GM12878 (cell line): ENCODE data around the gene HOXB3. TPM values are rescaled to one million over a fixed set of nuclear protein-coding genes. Genes with fewer than 3 reads are reported as not detected.
"Not testable (repeated sequence)": the region's sequence is repeated elsewhere in the genome, so short reads cannot be mapped to it uniquely, and the experiment has no call there.

Experiments
- ATAC-seq: fragments of 200-7000 bp; cut with Tn5 transposase; 3 replicates; pipeline ENCODE4 v1.9.1; 2020; ENCODE audit warnings: mild to moderate bottlenecking, moderate library complexity
- BruUV-seq: library from RNA; stranded (reverse); fragments of 400-500 nt; replicated peaks from 2 replicates; lab custom pipeline; 2021; lab: Mats Ljungman, UMichigan
- CTCF ChIA-PET: fragments of 300-600 bp; sonication (Branson Sonifier 250); formaldehyde crosslinking; extraction: SDS; loops from one replicate; lab custom pipeline; 2021; ENCODE audit warnings: inconsistent platforms; lab: Yijun Ruan, JAX
- POLR2A ChIA-PET: fragments of 350-600 bp; formaldehyde crosslinking; extraction: SDS; loops from one replicate; lab custom pipeline; 2021; ENCODE audit warnings: inconsistent platforms; lab: Charles Lee
- RAD21 ChIA-PET: fragments of 300-600 bp; sonication (Branson Sonifier 250); formaldehyde crosslinking; loops from one replicate; lab custom pipeline; 2023; ENCODE audit warnings: antibody characterized with exemption; ENCODE audit not compliant: unreplicated experiment; lab: Charles Lee
- SMC1A ChIA-PET: fragments of 300-600 bp; sonication (Branson Sonifier 250); formaldehyde crosslinking; loops from one replicate; lab custom pipeline; 2023; ENCODE audit not compliant: unreplicated experiment, uncharacterized antibody; lab: Charles Lee
- DNase-seq: peaks from one replicate; pipeline ENCODE4 v3.0.0-alpha.2; 2011; ENCODE audit warnings: low read depth, low spot score
- FAIRE-seq: peaks from 3 replicates; lab custom pipeline; 2011; peaks lifted over from hg19 to GRCh38; lab: Jason Lieb, UNC
- H2AFZ ChIP-seq: 2 replicates; pipeline ENCODE4 v1.6.0; 2011; ENCODE audit warnings: low read depth, low read length, control low read depth; ENCODE audit not compliant: control insufficient read depth
- H3K27ac ChIP-seq: 2 replicates; pipeline ENCODE4 v1.5.1; 2011; ENCODE audit warnings: control low read depth; ENCODE audit not compliant: control insufficient read depth, insufficient read depth
- H3K27me3 ChIP-seq, 2 experiments: replicated peaks in 1 of 2; 2 replicates each; pipeline versions ENCODE4 v1.6.0 to v1.6.1; 2011; ENCODE audit warnings: low read length in 1 of 2; ENCODE audit not compliant: control insufficient read depth in 2 of 2, insufficient read depth in 2 of 2
- H3K36me3 ChIP-seq, 2 experiments: 2 replicates each; pipeline ENCODE4 v1.5.1; 2011; ENCODE audit warnings: low read length in 1 of 2; ENCODE audit not compliant: control insufficient read depth in 2 of 2, insufficient read depth in 2 of 2
- H3K4me1 ChIP-seq: 2 replicates; pipeline ENCODE4 v1.6.1; 2011; ENCODE audit warnings: mild to moderate bottlenecking, low read length, moderate library complexity, mixed read lengths; ENCODE audit not compliant: control insufficient read depth, insufficient read depth
- H3K4me2 ChIP-seq: 2 replicates; pipeline ENCODE4 v1.6.0; 2011; ENCODE audit warnings: control low read depth; ENCODE audit not compliant: control insufficient read depth, insufficient read depth
- H3K4me3 ChIP-seq: fragments of 200-600 bp; sonication (generic); 2 replicates; pipeline ENCODE4 v1.5.1; 2016
- H3K79me2 ChIP-seq: 2 replicates; pipeline ENCODE4 v1.6.0; 2011; ENCODE audit warnings: low read length; ENCODE audit not compliant: control insufficient read depth, insufficient read depth
- H3K9ac ChIP-seq: 2 replicates; pipeline ENCODE4 v1.8.0; 2011; ENCODE audit warnings: low read length, control low read depth, mixed read lengths; ENCODE audit not compliant: control insufficient read depth, insufficient read depth
- H3K9me3 ChIP-seq: replicated peaks from 3 replicates; pipeline ENCODE4 v1.5.1; 2011; ENCODE audit warnings: mild to moderate bottlenecking, low read length; ENCODE audit not compliant: control insufficient read depth, insufficient read depth
- H4K20me1 ChIP-seq: 2 replicates; pipeline ENCODE4 v1.6.0; 2011; ENCODE audit not compliant: control insufficient read depth, insufficient read depth
- CHD4 ChIP-seq: fragments of 200-600 bp; sonication (generic); IDR thresholded peaks from 2 replicates; pipeline ENCODE4 v1.6.1; 2016; ENCODE audit warnings: mild to moderate bottlenecking
- DPF2 ChIP-seq: fragments of 450-650 bp; IDR thresholded peaks from 2 replicates; pipeline ENCODE4 v1.6.1; 2017; ENCODE audit warnings: mild to moderate bottlenecking
- ESRRA ChIP-seq: IDR thresholded peaks from 2 replicates; pipeline ENCODE4 v1.6.1; 2012; ENCODE audit warnings: mild to moderate bottlenecking, low read length, improper control_type of control experiment
- HCFC1 ChIP-seq: fragments of 150-350 bp; IDR thresholded peaks from 2 replicates; pipeline ENCODE4 v1.6.1; 2014; ENCODE audit warnings: low read length
- MAX ChIP-seq: IDR thresholded peaks from 2 replicates; pipeline ENCODE4 v1.6.1; 2012; ENCODE audit warnings: low read depth, low read length, improper control_type of control experiment
- SP1 ChIP-seq: IDR thresholded peaks from one replicate; pipeline ENCODE4 v1.6.1; 2011; ENCODE audit warnings: low read depth, low read length
- ZNF274 ChIP-seq: IDR thresholded peaks from one replicate; pipeline ENCODE4 v1.8.0; 2011; ENCODE audit not compliant: insufficient read length, insufficient read depth
- ZNF622 ChIP-seq: fragments of 450-650 bp; IDR thresholded peaks from 2 replicates; pipeline ENCODE4 v1.6.1; 2017; ENCODE audit warnings: mild to moderate bottlenecking, inconsistent platforms
- WGBS: methylation state at CpG from one replicate; pipeline ENCODE4 v1.1.6; 2016; ENCODE audit warnings: low lambda C conversion rate; ENCODE audit not compliant: insufficient replicate concordance, insufficient coverage; ENCODE audit errors: missing lambda C conversion rate; 5-methylcytosine and 5-hydroxymethylcytosine counted together
- in situ Hi-C: fragments of 300-500 bp; cut with MboI; formaldehyde crosslinking; loops from 9 replicates; pipeline ENCODE4 v1.14.3; 2018; ENCODE audit warnings: mixed read lengths
- intact Hi-C: fragments of 100-400 bp; cut with micrococcal nuclease; formaldehyde crosslinking; loops from one replicate; pipeline ENCODE4 v1.14.2; 2022; ENCODE audit not compliant: unreplicated experiment
- polyA plus RNA-seq, 11 experiments: library from polyadenylated mRNA; depleted of rRNA in 4 of 11; unstranded in 6 of 11; stranded (reverse) in 5 of 11; fragments of >200 nt; fragmentation: Nextera tagmentation in 4 of 11; fragmentation: Illumina TruSeq in 1 of 11; extraction: Ambion mirVana in 4 of 11; extraction: Trizol in 1 of 11; gene quantifications; 1 replicate in 1 of 11; 2 replicates in 10 of 11; pipeline versions ENCODE4 v1.2.1 to v1.2.3, GENCODE V29; 2011 to 2016; ENCODE audit warnings: inconsistent platforms in 2 of 11, missing spikeins in 2 of 11, low read depth in 1 of 11
- total RNA-seq, 4 experiments: library from RNA; depleted of rRNA in 3 of 4; stranded (reverse); fragments of >200 nt in 3 of 4; fragmentation: Illumina TruSeq in 1 of 4; extraction: Trizol in 1 of 4; gene quantifications; 2 replicates each; pipeline versions ENCODE4 v1.2.1 to v1.2.3, GENCODE V29; 2013 to 2021

Gene HOXB3
- total and polyA plus RNA-seq, 10 of the 15 experiments (the other 5 are each of a cell fraction or from before 2014, with no cell fraction given): 0.19 to 7.7 (median 2.9) TPM

- TF ChIP-seq MAX (no peak), ZNF622 (no peak), SP1 (no peak), ESRRA (no peak), DPF2 (no peak), CHD4 (no peak), ZNF274 (no peak), HCFC1 (no peak)
- TF ChIP-seq, all 136 proteins: peak for 0
These were observed 52.7 kb downstream of the HOXB3 start (continued) for GRCh38 chr17:48537316-48537715.

- H3K4me1 ChIP-seq, DNase-seq, BruUV-seq, H3K36me3 ChIP-seq, H3K79me2 ChIP-seq, H3K27me3 ChIP-seq, RAD21 ChIA-PET, intact Hi-C loops, H2AFZ ChIP-seq, H3K4me2 ChIP-seq, CTCF ChIA-PET, H3K4me3 ChIP-seq, in situ Hi-C loops, H4K20me1 ChIP-seq, H3K9me3 ChIP-seq, ATAC-seq, FAIRE-seq, H3K9ac ChIP-seq, H3K27ac ChIP-seq: not testable (repeated sequence)
- 63% methylated on average over 9 of the region's 9 CpGs for WGBS
- ChIA-PET SMC1A (interaction anchor here (0.6 kb wide), 1 partner anchor 195 kb away, joined by 3 read pairs; no protein-coding TSS in a partner anchor), POLR2A (interaction anchor here (0.7 kb wide), 1 partner anchor 36 kb away, joined by 5 read pairs; no protein-coding TSS in a partner anchor)
These were observed 54.1 kb downstream of the HOXB3 start for GRCh38 chr17:48535793-48536559.
